ENCODE data around the gene ST6GALNAC3. TPM values are rescaled to one million over a fixed set of nuclear protein-coding genes. Genes with fewer than 3 reads are reported as not detected.

The ST6GALNAC3 gene
- total and polyA plus RNA-seq, 3 donors from 2014 or later = 0.46 to 0.87 (median 0.74) TPM

DNA sequence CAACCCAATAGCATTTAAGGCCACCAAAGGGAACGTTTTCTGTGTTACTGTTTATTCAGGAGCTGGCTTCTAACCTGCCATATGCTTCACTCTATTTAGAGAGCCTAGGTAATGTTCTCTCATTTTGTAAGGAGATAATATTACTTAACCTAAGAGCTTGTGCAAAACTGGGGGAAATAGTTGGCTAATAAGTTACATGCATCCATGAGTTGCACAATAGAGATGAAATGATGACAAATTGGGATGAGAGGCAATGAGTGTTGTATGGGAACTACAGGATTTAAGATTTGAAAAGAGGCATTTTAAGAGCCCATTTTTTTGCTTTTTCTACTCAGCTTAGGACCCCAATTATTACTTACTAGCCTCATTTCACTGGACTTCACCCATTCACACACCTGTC lies 151.0 kb downstream of the ST6GALNAC3 start:
- H3K4me3 ChIP-seq = no peak overlapping the region
- H3K9me3 ChIP-seq = no peaks in the 10 kb centered on the region
- no peak overlapping the region for H3K27ac ChIP-seq
- H3K27me3 ChIP-seq = no peaks in the 10 kb centered on the region
- H3K4me1 ChIP-seq = no peaks in the 10 kb centered on the region
- WGBS, 2 donors = 64 to 65% methylated on average over 1 of the region's 1 CpG
- no peaks in the 10 kb centered on the region for H3K36me3 ChIP-seq (ENCODE audit: low read depth, missing control alignments)
- TF ChIP-seq, protein P1, sequence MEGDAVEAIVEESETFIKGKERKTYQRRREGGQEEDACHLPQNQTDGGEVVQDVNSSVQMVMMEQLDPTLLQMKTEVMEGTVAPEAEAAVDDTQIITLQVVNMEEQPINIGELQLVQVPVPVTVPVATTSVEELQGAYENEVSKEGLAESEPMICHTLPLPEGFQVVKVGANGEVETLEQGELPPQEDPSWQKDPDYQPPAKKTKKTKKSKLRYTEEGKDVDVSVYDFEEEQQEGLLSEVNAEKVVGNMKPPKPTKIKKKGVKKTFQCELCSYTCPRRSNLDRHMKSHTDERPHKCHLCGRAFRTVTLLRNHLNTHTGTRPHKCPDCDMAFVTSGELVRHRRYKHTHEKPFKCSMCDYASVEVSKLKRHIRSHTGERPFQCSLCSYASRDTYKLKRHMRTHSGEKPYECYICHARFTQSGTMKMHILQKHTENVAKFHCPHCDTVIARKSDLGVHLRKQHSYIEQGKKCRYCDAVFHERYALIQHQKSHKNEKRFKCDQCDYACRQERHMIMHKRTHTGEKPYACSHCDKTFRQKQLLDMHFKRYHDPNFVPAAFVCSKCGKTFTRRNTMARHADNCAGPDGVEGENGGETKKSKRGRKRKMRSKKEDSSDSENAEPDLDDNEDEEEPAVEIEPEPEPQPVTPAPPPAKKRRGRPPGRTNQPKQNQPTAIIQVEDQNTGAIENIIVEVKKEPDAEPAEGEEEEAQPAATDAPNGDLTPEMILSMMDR (IDR thresholded peaks at IDR 0.05) = no peak
- TF ChIP-seq POLR2A (IDR thresholded peaks at IDR 0.05) = no peak
- DNase-seq = no peak
- intact Hi-C loops (cut with DNase I; ENCODE audit: low total_unique reads) = no loop called here

DNA sequence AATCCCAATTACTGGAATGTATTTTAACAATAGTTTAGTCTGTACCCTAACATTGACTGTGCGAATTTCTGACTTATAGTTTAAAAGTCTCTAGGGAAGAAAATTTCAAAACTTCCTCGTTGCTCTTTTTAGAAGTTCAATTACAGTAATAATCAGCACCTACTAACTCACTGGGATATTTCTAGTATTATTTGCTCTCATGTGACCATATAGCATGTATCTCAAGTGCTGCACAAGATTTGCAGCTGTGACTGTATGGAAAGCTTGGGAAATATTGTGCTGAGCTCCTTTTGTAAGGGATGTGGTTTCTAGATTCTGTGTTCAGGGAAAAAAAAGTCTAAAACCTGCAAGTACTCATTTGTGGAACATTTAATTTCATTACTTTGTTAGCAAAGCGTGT lies 153.1 kb downstream of the ST6GALNAC3 start:
- Histone ChIP-seq H3K4me3 (no peak overlapping the region), H3K9me3 (no peaks in the 10 kb centered on the region), H3K4me1 (no peaks in the 10 kb centered on the region), H3K36me3 (ENCODE audit: low read depth, missing control alignments) (no peaks in the 10 kb centered on the region), H3K27me3 (no peaks in the 10 kb centered on the region), H3K27ac (no peak overlapping the region)
- intact Hi-C loops (cut with DNase I; ENCODE audit: low total_unique reads) = no loop called here
- WGBS, 2 donors = 70 to 86% methylated on average over 3 of the region's 3 CpGs
- TF ChIP-seq, protein P1 (IDR thresholded peaks at IDR 0.05) = no peak
- TF ChIP-seq POLR2A (IDR thresholded peaks at IDR 0.05) = no peak
- no peak for DNase-seq

DNA sequence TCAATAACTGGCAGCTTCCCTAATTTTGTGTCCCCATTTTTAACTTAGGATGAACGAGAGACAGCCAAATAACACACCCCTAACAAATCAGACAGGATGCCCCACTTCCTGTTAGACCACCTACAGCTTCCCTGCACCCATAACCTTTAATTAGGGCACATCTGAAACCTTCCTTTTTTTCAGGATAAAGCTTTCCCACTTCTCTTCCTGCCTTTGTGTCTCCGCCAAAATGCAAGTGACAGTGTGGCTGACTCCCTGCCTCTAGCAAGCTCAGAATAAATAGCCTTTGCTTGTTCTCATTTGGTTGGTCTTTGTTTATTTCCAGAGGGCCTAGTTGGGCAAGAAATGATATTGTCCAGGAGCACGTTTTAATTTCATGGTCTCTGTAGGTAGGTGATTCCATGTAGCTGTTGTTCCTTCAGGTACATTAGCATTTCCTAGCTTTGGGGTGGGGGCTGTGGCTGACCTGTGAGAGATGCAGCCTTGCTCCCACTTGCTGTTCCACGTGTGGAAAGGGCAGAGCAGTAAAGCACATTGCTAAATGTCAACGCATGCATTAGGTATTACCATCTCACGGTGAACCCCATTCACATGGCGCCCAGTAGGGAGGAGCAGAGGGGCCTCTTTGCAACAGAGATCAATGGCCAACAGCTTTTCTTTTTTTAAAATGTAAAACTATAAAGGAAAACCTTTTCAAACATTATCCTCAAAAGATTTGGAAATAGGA lies 154.9 kb downstream of the ST6GALNAC3 start:
- no peak for TF ChIP-seq POLR2A (IDR thresholded peaks at IDR 0.05)
- TF ChIP-seq, protein P1 (IDR thresholded peaks at IDR 0.05) = no peak
- Histone ChIP-seq H3K9me3 (no peaks in the 10 kb centered on the region), H3K27ac (no peak overlapping the region), H3K27me3 (no peaks in the 10 kb centered on the region), H3K36me3 (ENCODE audit: low read depth, missing control alignments) (no peaks in the 10 kb centered on the region), H3K4me1 (no peaks in the 10 kb centered on the region), H3K4me3 (no peak overlapping the region)
- 67 to 77% methylated on average over 7 of the region's 7 CpGs for WGBS, 2 donors
- DNase-seq = no peak
- intact Hi-C loops (cut with DNase I; ENCODE audit: low total_unique reads) = no loop called here

DNA sequence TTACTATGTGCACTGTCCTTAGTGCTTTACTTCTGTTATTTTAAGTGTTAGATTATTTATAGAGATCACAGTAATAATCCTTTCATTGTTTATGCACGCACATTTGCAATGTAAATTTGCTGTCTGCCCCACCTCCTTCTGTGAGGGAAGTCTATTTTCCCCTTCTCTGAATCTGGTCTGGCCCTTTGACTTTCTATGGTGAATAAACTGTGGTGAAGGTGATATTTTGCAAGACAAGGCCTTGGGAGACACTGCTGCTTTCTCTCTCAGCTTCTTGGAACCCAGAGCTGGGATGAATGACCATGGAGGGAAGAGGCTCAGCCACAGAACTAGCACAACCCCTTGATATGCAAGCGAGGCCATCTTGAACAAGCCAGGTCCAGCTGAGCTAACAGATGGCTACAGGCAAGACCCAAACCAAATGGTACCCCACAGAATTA lies 156.3 kb downstream of the ST6GALNAC3 start:
- no peak for TF ChIP-seq POLR2A (IDR thresholded peaks at IDR 0.05)
- TF ChIP-seq, protein P1 (IDR thresholded peaks at IDR 0.05) = no peak
- Histone ChIP-seq H3K36me3 (ENCODE audit: low read depth, missing control alignments) (no peaks in the 10 kb centered on the region), H3K9me3 (no peaks in the 10 kb centered on the region), H3K27me3 (no peaks in the 10 kb centered on the region), H3K4me1 (no peaks in the 10 kb centered on the region), H3K27ac (no peak overlapping the region), H3K4me3 (no peak overlapping the region)
- intact Hi-C loops (cut with DNase I; ENCODE audit: low total_unique reads) = no loop called here
- DNase-seq = no peak
- WGBS, 2 donors = 79 to 86% methylated on average over 2 of the region's 2 CpGs

DNA sequence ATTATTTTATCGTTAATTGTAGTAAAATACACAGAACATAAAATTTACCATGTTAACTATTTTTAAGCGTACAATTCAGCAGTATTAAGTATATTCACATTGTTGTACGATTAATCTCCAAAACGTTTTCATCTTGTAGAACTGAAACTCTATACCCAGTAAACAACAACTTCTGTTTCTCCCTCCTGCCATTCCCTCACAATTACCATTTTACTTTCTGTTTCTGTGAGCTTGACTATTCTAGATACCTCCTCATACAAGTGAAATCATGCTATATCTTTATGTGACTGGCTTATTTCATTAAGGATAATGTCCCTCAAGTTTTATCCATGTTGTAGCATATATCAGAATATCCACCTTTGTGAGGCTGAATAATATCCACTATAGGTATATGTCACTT lies 156.8 kb downstream of the ST6GALNAC3 start:
- Histone ChIP-seq H3K4me3 (no peak overlapping the region), H3K27me3 (no peaks in the 10 kb centered on the region), H3K9me3 (no peaks in the 10 kb centered on the region), H3K27ac (no peak overlapping the region), H3K4me1 (no peaks in the 10 kb centered on the region), H3K36me3 (ENCODE audit: low read depth, missing control alignments) (no peaks in the 10 kb centered on the region)
- intact Hi-C loops (cut with DNase I; ENCODE audit: low total_unique reads) = no loop called here
- WGBS, 2 donors = 72% methylated on average over 4 of the region's 4 CpGs
- no peak for DNase-seq
- no peak for TF ChIP-seq POLR2A (IDR thresholded peaks at IDR 0.05)
- TF ChIP-seq, protein P1 (IDR thresholded peaks at IDR 0.05) = no peak

Measured in testis (tissue), 3 donors.